NCI-H146 (cell line): ENCODE data around the gene GADD45GIP1.

Experiments used
- DNase-seq: peaks from one replicate; lab custom pipeline; 2025; lab: John Stamatoyannopoulos, UW

Gene GADD45GIP1

GRCh38 chr19:12956446-12957388, at the start of gene GADD45GIP1:
GADD45GIP1 (minus strand) TSS chr19:12957223; CDS start chr19:12957212, 11 bp downstream.
- peak; percentile 92 for DNase-seq

DNA sequence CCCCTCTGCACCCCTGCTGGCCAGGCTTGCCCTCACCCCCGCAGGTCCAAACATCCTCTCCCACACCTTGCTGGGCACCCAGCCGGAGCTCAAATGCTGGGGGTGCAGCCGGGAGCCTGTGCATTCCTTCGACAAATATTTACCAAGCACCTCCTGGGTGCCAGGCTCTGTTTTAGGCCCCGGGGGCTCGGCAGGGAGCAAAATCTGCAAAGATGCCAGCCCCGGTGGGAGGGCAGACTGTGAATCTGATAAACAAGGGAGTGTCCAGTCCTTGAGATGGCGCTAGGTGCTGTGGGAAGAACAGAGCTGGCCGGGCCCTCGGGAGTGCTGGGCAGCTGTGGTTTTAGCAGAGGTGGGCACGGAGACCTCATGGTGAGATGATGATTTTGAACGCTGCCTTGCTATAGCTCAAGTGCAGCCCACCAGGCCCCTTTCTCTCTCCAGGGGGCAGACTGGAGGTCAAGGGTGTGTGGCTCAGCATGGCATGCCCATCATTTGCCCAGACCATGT, 48.9 kb upstream of the GADD45GIP1 start:
- DNase-seq = no peak

DNA sequence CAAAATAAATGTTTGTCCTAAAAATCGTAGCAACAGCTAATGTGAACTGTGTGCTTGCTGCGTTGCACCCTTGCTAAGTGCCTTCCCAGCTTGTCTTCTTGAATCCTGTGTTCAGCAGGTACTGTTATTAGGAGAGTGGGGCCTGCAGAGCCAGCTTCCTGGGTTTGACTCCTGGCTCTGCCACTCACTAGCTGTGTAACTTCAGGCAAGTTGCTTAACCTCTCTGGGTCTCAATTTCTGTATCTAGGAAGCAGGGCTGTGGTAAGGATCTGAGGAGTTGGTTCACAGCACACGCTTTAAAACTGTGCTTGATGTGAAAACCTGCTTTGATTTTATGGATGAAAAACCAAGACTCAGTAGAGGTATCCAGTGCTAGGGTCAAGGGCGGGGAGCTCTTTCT, 48.2 kb upstream of the GADD45GIP1 start:
- no peak for DNase-seq

DNA sequence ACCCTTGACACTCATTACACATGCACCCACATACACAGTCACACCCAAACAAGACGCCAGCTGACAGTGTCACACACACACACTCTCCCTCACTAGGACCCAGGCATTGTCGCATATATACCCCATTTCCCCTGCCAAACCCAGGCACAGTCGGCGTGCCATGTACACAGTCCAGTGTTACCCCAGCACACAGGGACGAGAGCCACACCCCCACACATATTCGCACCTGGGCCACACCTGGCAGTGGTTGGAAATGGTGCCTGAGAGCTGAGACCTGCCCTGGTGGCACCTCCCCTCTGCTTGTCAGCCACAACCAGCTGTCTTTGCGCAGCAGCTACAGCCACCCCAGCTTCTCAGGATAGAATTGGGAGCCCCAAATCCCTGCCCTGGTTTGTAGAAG, 47.2 kb upstream of the GADD45GIP1 start:
- DNase-seq = peak; percentile 17

DNA sequence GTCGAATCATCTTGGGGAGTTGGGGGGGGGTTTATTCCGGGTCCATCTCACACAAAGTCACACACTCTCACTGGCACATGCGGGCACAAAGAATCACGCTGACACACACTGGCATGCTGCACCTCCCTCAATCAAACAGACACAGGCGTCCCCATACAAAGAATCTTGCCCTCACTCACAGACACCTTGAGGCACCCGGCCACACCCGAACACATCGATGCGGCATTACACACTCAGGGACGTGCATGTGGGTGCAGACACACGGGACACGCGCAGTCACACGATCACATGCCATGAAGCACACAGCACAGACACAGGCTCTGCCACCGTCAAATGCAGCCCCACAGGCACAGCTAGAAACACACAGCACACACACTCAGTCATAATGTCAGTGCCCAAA, 46.1 kb upstream of the GADD45GIP1 start:
- DNase-seq = no peak

GRCh38 chr19:13002166-13002898, 45.3 kb upstream of the GADD45GIP1 start:
- DNase-seq = no peak

- no peak for DNase-seq
These were observed 44.6 kb upstream of the GADD45GIP1 start for GRCh38 chr19:13001502-13002165.

DNA sequence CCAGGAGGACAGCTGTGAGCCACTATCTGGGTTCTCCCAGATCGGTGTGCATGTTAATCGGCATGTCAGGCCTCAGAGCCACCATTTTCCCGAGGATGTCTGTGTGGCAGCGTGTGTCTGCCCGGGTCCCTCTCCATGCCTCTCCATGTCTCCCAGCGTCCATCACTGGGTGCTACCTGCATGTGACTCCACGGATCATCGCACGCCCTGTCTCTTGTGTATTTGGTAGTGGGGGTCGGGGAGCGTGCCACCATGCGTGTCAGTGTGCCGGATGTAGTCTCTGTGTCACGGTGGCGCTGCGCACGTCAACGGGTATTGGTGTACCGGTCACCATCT, 44.1 kb upstream of the GADD45GIP1 start:
- DNase-seq = no peak

DNA sequence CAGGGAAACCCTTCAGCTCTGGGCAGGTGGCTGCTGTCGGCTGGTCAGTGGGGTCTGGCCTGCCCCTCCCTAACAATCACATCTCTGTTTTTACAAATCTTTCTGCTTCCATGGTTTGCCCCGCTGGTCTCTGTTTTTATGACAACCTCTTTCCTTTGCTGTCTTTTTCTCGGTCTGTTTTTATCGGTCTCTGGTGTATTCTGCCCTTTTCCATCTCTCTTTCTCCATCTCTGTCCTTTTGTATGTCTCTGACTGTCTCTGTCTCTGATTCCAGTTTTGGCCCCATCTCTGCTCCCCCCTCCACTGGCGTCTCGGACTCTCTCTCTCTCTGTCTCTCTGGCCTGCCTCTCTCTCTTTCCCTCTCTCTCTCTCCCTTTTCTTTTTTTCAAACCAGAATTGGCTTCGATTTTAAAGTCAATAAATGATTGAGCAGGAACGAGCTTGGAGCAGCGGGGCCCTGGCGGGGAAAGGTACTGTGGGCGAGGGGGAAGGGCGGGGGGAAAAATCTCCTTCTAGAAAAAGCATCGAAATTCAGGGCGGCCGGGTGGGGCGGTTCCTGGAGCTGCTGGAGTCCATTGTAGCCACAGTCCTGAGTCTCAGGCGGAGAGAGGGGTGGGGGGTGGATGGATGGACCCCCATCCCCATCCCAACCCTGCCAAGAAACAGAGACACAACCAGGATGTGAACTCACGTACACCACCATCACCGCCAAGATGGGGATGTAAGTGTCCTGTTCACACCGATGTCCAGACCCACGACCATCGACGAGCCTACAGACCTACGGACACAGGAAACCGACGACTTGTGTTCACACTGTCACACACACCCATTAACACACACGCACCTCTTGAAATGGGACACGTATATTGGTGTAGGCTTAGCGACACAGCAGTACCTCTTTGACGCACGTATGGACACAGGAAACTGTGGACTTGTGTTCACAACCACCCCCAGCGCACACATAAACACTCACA, 41.2 kb upstream of the GADD45GIP1 start:
- DNase-seq = no peak

GRCh38 chr19:12997179-12997966, 40.4 kb upstream of the GADD45GIP1 start:
- DNase-seq = no peak

DNA sequence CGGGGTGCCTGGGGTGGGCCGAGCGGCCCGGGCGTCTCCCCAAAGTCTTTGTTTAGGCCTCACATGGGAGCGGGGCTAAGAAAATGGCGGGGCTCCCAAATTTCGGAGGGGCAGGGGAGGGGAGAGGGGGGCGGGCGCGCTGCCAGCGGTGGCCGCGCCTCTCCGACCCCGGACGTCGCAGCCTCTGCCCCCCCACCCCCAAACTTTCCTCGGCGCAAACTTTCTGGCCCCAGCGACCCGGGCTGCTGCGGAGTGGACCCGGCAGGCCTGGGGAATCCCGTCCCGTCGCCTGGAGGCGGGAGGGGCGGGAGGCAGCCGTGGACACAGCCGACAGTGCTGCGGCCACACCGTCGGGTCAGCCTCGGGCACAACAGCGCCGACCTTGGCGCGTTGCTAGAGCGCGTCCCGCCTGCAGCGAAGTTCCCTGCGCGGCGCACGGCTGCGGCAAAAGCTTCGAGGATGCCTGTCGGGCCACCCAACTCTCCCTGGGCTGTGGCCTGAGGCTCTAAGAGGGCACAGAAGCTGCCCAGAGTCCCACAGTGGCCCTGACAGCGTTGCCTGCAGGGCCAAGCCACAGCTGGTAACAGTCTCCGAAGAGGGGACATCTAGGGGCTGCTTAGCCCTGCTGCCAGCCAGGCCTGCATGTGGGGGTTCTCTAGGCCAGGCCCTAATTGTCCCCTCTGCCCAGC, 39.5 kb upstream of the GADD45GIP1 start:
- no peak for DNase-seq

DNA sequence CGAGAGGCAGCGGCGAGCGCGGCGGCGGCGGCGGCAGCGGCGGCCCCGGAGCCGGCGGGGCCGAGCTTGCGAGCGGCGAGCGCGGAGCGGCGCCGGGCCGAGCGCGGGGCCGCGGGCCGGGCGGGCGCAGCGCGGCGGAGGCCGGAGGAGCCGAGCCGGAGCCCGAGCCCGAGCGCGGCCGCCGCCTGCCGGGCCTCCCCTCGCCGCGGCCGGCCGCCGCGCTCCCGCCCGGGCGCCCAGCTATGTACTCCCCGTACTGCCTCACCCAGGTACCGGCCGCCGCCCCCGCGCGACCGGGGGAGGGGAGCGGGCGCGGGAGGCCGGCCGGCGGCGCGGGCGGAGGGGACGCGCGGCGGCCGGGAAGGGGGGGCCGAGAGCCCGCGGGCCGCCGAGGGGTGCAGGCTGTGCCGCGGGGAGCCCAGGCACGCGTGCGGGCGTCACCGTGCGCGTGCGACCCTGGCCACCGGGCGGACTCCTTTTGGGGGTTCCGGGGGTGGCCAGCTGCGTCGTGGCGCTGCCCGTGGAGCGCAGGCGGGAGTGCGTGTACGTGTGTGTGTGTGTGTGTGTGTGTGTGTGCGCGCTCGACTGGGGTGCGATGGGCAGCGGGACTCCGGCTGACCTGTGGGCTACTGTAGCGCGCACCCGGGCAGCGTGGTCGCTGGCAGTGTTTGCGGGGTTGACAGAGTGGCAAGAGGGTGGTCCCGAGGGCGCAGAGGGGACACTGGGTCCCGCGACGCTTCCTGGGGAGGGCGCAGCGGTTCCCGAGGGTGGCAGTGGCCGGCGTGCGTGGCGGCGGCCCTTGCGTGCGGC, 38.8 kb upstream of the GADD45GIP1 start:
- DNase-seq = no peak

DNA sequence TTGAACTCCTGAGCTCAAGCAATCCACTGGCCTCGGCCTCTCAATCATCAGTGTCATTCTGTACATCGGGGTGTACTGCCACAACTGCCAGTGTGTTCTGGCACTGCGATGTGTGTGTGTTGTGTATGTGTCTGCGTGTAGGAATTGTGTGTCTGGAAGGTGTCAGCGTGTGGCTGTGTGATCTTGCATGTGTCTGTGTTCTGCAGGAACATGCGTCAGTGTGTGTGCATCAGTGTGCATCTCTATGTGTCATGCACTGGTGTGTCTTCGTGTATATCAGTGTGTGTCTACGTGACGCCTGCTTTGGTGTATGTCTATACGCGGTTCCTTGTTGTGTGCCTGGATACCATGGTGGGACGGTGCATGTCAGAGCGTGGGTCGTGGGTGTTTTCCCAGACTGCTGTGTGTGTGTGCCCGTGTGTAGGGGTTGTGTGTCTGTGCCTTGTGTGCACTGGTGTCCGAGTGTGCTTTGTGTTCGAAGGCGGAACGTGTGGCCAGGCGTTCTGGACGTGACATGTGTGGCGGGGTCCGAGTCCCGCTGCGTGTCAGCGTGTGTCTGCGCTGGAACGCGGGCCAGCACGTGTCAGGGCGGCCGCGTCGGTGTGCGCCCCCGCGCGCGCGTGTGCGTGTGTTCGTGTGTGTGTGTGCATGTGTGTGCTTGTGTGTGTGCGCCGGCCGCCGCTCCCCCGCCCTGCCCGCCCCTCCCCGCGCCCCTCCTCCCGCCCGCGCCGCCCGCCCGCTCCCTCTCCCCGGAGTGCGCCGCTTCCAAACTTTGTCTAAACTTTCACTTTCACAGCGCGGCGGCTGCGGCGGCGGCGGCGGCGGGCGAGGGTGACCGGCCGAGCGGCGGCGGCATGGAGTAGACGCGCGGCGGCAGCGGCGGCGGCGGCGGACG, 37.9 kb upstream of the GADD45GIP1 start, which contains the start of gene NFIX:
Gene NFIX (plus strand): TSS at position 775 of the 895 bp plus-strand sequence. CDS start 363 bp downstream, outside the sequence.
- DNase-seq = no peak

GRCh38 chr19:12993562-12993961, 36.5 kb upstream of the GADD45GIP1 start:
- DNase-seq = no peak

DNA sequence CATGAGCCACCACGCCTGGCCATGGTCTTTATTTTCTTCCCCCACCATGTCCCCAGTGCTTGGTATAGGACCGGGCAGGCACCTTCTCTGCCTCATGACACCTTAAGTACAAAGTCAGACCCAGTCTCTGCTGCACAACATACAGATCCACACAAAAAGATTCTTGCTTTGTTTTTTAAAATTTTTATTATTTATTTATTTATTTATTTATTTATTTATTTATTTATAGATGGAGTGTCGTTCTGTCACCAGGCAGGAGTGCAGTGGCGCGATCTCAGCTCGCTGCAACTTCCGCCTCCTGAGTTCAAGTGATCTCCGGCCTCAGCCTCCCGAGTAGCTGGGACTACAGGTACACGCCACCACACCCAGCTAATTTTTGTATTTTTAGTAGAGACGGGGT, 35.7 kb upstream of the GADD45GIP1 start:
- DNase-seq = no peak

DNA sequence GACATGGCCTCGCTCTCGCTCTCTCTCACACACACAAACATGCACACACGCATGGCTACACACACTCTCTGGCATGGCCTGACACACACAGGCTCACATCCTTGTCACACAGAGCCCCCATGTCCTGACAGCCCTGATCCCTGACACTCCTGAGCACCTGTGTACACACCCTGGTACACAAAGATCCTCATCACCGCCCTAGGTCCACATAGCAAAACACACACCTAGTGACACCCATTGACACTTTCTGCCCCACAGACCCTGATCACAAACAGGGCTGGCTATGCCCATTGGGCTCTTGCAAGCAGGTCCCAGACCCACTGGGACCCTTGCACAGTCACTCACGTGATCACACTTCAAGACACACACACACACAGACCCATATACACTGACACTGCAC, 34.3 kb upstream of the GADD45GIP1 start:
- no peak for DNase-seq

- DNase-seq = no peak
These were observed 33.8 kb upstream of the GADD45GIP1 start for GRCh38 chr19:12990853-12991252.

DNA sequence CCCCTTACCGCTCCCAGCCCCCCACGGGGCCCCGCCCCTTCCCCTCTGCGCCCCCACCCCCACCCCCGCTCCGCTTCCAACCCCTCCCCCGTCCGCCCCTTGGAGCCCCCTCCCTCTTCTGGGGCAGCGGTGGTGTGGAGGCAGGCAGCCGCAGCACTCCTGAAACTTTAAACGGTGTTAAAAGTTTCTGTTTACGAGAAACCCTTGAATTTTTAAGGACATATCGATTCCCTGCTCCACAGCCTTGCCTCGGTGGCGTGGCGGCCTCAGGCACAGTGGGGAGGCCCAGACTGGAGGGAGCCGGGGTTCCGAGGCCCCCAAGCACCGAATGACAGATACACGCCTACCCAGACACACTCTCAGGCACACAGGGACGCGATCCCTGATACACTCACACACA, 33.4 kb upstream of the GADD45GIP1 start:
- DNase-seq = no peak
